Measurements from ENCODE around the gene ANO4.

ANO4 gene

GRCh38 chr12:100936661-100937060 is 142.1 kb downstream of the ANO4 start:
- no peaks in the 10 kb centered on the region for H3K4me1 ChIP-seq (ENCODE audit: control insufficient read depth in 1 of 2, insufficient read depth in 1 of 2, low read depth in 1 of 2, low read length in 1 of 2)
- H3K27me3 ChIP-seq: no peaks in the 10 kb centered on the region
- H3K4me3 ChIP-seq (ENCODE audit: low read depth in 1 of 2, low read length in 1 of 2): no peak overlapping the region
- H3K27ac ChIP-seq: no peak overlapping the region
- no peaks in the 10 kb centered on the region for H3K36me3 ChIP-seq
- no peaks in the 10 kb centered on the region for H3K9me3 ChIP-seq
- TF ChIP-seq CTCF (IDR thresholded peaks at IDR 0.05): no peak

GRCh38 chr12:100940503-100940902 is 145.9 kb downstream of the ANO4 start:
- Histone ChIP-seq H3K36me3 (no peaks in the 10 kb centered on the region), H3K27me3 (no peaks in the 10 kb centered on the region), H3K9me3 (no peaks in the 10 kb centered on the region), H3K4me1 (ENCODE audit: control insufficient read depth in 1 of 2, insufficient read depth in 1 of 2, low read depth in 1 of 2, low read length in 1 of 2) (no peaks in the 10 kb centered on the region), H3K4me3 (ENCODE audit: low read depth in 1 of 2, low read length in 1 of 2) (no peak overlapping the region), H3K27ac (no peak overlapping the region)
- no peak for TF ChIP-seq CTCF (IDR thresholded peaks at IDR 0.05)

DNA sequence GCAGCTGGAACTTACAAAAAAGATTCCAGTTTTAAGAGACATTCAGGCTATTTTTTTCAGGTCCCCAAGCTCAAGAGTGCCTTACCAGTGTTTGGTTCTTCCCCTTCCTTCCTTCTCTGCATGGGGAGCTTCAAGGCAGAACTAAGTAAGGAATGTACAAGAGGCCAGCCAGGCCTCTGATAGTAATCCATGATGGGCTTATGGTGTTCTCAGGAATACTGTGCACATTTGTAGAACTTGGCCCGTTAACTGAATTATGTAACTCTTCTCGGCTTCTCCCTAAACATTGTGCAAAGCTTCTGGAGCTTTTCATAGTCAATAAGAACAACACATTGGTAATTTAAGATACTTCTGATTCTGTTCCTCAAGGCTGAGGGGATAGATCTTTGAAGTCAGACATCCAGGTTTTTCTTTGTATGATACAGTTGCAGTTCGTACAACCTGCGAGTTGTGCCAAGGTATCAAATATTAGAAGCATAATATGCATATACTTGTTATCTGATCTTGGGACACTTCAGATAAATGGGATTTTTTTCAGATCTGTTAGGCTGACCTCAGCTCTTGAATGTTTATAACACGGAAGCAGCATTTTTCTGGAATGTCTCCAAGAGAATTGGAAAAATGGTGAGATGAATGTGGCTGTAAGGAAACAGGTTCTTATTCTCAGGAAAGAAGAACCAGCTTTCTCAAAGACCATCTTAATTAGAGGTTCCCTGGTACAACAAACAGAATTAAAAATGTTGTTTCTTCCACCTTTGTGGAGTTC is 148.6 kb downstream of the ANO4 start:
- H3K4me1 ChIP-seq (ENCODE audit: control insufficient read depth in 1 of 2, insufficient read depth in 1 of 2, low read depth in 1 of 2, low read length in 1 of 2): no peaks in the 10 kb centered on the region
- no peaks in the 10 kb centered on the region for H3K27me3 ChIP-seq
- H3K27ac ChIP-seq: no peak overlapping the region
- H3K9me3 ChIP-seq: no peaks in the 10 kb centered on the region
- no peaks in the 10 kb centered on the region for H3K36me3 ChIP-seq
- TF ChIP-seq CTCF (IDR thresholded peaks at IDR 0.05): no peak
- no peak overlapping the region for H3K4me3 ChIP-seq (ENCODE audit: low read depth in 1 of 2, low read length in 1 of 2)

GRCh38 chr12:100951756-100952155 is 157.2 kb downstream of the ANO4 start:
- Histone ChIP-seq H3K4me3 (ENCODE audit: low read depth in 1 of 2, low read length in 1 of 2) (no peak overlapping the region), H3K27ac (no peak overlapping the region), H3K27me3 (no peaks in the 10 kb centered on the region), H3K4me1 (ENCODE audit: control insufficient read depth in 1 of 2, insufficient read depth in 1 of 2, low read depth in 1 of 2, low read length in 1 of 2) (no peaks in the 10 kb centered on the region), H3K36me3 (no peaks in the 10 kb centered on the region), H3K9me3 (no peaks in the 10 kb centered on the region)
- TF ChIP-seq CTCF (IDR thresholded peaks at IDR 0.05): no peak

- Histone ChIP-seq H3K9me3 (no peaks in the 10 kb centered on the region), H3K36me3 (no peaks in the 10 kb centered on the region), H3K27me3 (no peaks in the 10 kb centered on the region), H3K4me3 (ENCODE audit: low read depth in 1 of 2, low read length in 1 of 2) (no peak overlapping the region), H3K27ac (no peak overlapping the region), H3K4me1 (ENCODE audit: control insufficient read depth in 1 of 2, insufficient read depth in 1 of 2, low read depth in 1 of 2, low read length in 1 of 2) (no peaks in the 10 kb centered on the region)
- TF ChIP-seq CTCF (IDR thresholded peaks at IDR 0.05): no peak
These were observed 158.6 kb downstream of the ANO4 start for GRCh38 chr12:100953217-100953616.
